ENCODE measurements around the gene MCOLN1. TPM values are rescaled to one million over a fixed set of nuclear protein-coding genes. Genes with fewer than 3 reads are reported as not detected.

Gene MCOLN1
- total and polyA plus RNA-seq, 5 experiments from 2014 or later: 6.5 to 13.7 (median 10.1) TPM

GRCh38 chr19:7483720-7484201 lies 38.7 kb upstream of the MCOLN1 start:
- ATAC-seq (no peak), DNase-seq (no peak)
- POLR2A ChIA-PET: no interaction called here
- Mint-ChIP-seq H3K9me3 (no peaks in the 10 kb centered on the region), H3K4me3 (peak overlapping the region in 6 of 10 donors; percentile 40 to 73 (median 54)), H3K27me3 (peaks cover 0 to 2% (median 0%) of the 10 kb centered on the region in 5 donors), H3K36me3 (no peaks in the 10 kb centered on the region), H3K4me1 (peaks cover 8 to 30% (median 12%) of the 10 kb centered on the region in 4 donors), H3K27ac (peak overlapping the region in 3 of 10 donors; percentile 36 to 93 (median 91))

- no peaks in the 10 kb centered on the region for H3K36me3 Mint-ChIP-seq
- H3K9me3 Mint-ChIP-seq: no peaks in the 10 kb centered on the region
- peak overlapping the region in 2 of 10 donors; percentile 43 to 49 for H3K27ac Mint-ChIP-seq
- peaks cover 0 to 2% (median 0%) of the 10 kb centered on the region in 5 donors for H3K27me3 Mint-ChIP-seq
- ATAC-seq (no peak), DNase-seq (no peak)
- POLR2A ChIA-PET: interaction anchor here (0.5 kb wide), 1 partner anchor 80 kb away, joined by 3 read pairs; no protein-coding TSS in a partner anchor
- peaks cover 10 to 30% (median 22%) of the 10 kb centered on the region in 4 donors for H3K4me1 Mint-ChIP-seq
- peak overlapping the region in 2 of 10 donors; percentile 20 to 77 for H3K4me3 Mint-ChIP-seq
Measured at GRCh38 chr19:7486923-7487322, 35.5 kb upstream of the MCOLN1 start.

- Mint-ChIP-seq H3K36me3 (no peaks in the 10 kb centered on the region), H3K9me3 (no peaks in the 10 kb centered on the region), H3K4me1 (peaks cover 3 to 27% (median 13%) of the 10 kb centered on the region in 4 donors), H3K27me3 (peaks cover 0 to 2% (median 0%) of the 10 kb centered on the region in 5 donors), H3K27ac (peak within 1 kb of the TSS; percentile 82 to 97 (median 92)), H3K4me3 (peak within 1 kb of the TSS; percentile 79 to 96 (median 88))
- POLR2A ChIA-PET: interaction anchor here (0.7 to 1.1 kb wide), 4 partner anchors 10 to 1817 kb away, joined by 3 to 4 read pairs (median 3); no protein-coding TSS in a partner anchor
- DNase-seq (peak; percentile 84 to 93 (median 91)), ATAC-seq (peak; percentile 96 to 97)
Measured at GRCh38 chr19:7488736-7489353, 33.6 kb upstream of the MCOLN1 start, which contains the start of gene PEX11G. PEX11G (minus strand) TSS chr19:7489035; CDS start chr19:7489010, 25 bp downstream.

GRCh38 chr19:7489609-7490044 lies 32.8 kb upstream of the MCOLN1 start:
- Mint-ChIP-seq H3K4me3 (peak overlapping the region; percentile 79 to 96 (median 88)), H3K9me3 (no peaks in the 10 kb centered on the region), H3K36me3 (no peaks in the 10 kb centered on the region), H3K27me3 (peaks cover 0 to 2% (median 0%) of the 10 kb centered on the region in 5 donors), H3K27ac (peak overlapping the region in 9 of 10 donors; percentile 74 to 97 (median 92)), H3K4me1 (peaks cover 1 to 27% (median 10%) of the 10 kb centered on the region in 4 donors)
- ATAC-seq (no peak), DNase-seq (no peak)
- POLR2A ChIA-PET: interaction anchor here (0.7 to 1.0 kb wide), 5 partner anchors 9 to 1817 kb away, joined by 3 to 9 read pairs (median 3); no protein-coding TSS in a partner anchor

- Mint-ChIP-seq H3K36me3 (no peaks in the 10 kb centered on the region), H3K4me1 (peaks cover 1 to 27% (median 10%) of the 10 kb centered on the region in 4 donors), H3K27me3 (peaks cover 0 to 8% (median 4%) of the 10 kb centered on the region in 5 donors), H3K27ac (peak overlapping the region in 1 of 10 donors; percentile 57), H3K4me3 (no peak overlapping the region), H3K9me3 (no peaks in the 10 kb centered on the region)
- ATAC-seq: no peak
- POLR2A ChIA-PET: no interaction called here
- no peak for DNase-seq
Measured at GRCh38 chr19:7492142-7492541, 30.3 kb upstream of the MCOLN1 start.

- POLR2A ChIA-PET: no interaction called here
- Mint-ChIP-seq H3K36me3 (no peaks in the 10 kb centered on the region), H3K9me3 (no peaks in the 10 kb centered on the region), H3K27ac (peak overlapping the region in 2 of 10 donors; percentile 27 to 29), H3K4me1 (peaks cover 1 to 27% (median 10%) of the 10 kb centered on the region in 4 donors), H3K27me3 (peaks cover under 1 to 9% (median 5%) of the 10 kb centered on the region in 5 donors), H3K4me3 (peak overlapping the region in 1 of 10 donors; percentile 1)
- DNase-seq (no peak), ATAC-seq (no peak)
Measured at GRCh38 chr19:7492558-7492957, 29.9 kb upstream of the MCOLN1 start.

GRCh38 chr19:7494416-7495098 lies 27.9 kb upstream of the MCOLN1 start:
- no peak for DNase-seq
- peak overlapping the region in 2 of 10 donors; percentile 9 to 61 for H3K27ac Mint-ChIP-seq
- POLR2A ChIA-PET: no interaction called here
- ATAC-seq: no peak
- peaks cover 2 to 21% (median 4%) of the 10 kb centered on the region in 4 donors for H3K4me1 Mint-ChIP-seq
- no peak overlapping the region for H3K4me3 Mint-ChIP-seq
- peaks cover 3 to 24% (median 16%) of the 10 kb centered on the region in 5 donors for H3K27me3 Mint-ChIP-seq
- H3K9me3 Mint-ChIP-seq: no peaks in the 10 kb centered on the region
- no peaks in the 10 kb centered on the region for H3K36me3 Mint-ChIP-seq

- no peak for DNase-seq
- peaks cover 5 to 45% (median 22%) of the 10 kb centered on the region in 5 donors for H3K27me3 Mint-ChIP-seq
- H3K4me1 Mint-ChIP-seq: peaks cover 5 to 9% (median 6%) of the 10 kb centered on the region in 4 donors
- ATAC-seq: peak in 1 of 2 donors; percentile 45
- no peak overlapping the region for H3K4me3 Mint-ChIP-seq
- POLR2A ChIA-PET: interaction anchor here (1.1 kb wide), 1 partner anchor 18 kb away, joined by 3 read pairs; the partner anchor contains the start of gene ZNF358
- no peaks in the 10 kb centered on the region for H3K9me3 Mint-ChIP-seq
- no peak overlapping the region for H3K27ac Mint-ChIP-seq
- no peaks in the 10 kb centered on the region for H3K36me3 Mint-ChIP-seq
Measured at GRCh38 chr19:7497292-7497691, 25.1 kb upstream of the MCOLN1 start.

GRCh38 chr19:7500811-7501450 lies 21.5 kb upstream of the MCOLN1 start:
- ATAC-seq (peak; percentile 39 to 48), DNase-seq (peak in 1 of 10 donors; percentile 26)
- Mint-ChIP-seq H3K4me1 (peaks cover 8 to 18% (median 12%) of the 10 kb centered on the region in 4 donors), H3K27me3 (peaks cover 13 to 70% (median 30%) of the 10 kb centered on the region in 5 donors), H3K4me3 (peak overlapping the region in 6 of 10 donors; percentile 52 to 80 (median 68)), H3K36me3 (no peaks in the 10 kb centered on the region), H3K27ac (peak overlapping the region in 1 of 10 donors; percentile 72), H3K9me3 (no peaks in the 10 kb centered on the region)
- POLR2A ChIA-PET: interaction anchor here (0.6 to 1.6 kb wide), 3 partner anchors 16 to 1040 kb away, joined by 3 read pairs; partner anchors contain the start of gene ZNF358

GRCh38 chr19:7502552-7502951 lies 19.9 kb upstream of the MCOLN1 start:
- H3K27ac Mint-ChIP-seq: no peak overlapping the region
- no peaks in the 10 kb centered on the region for H3K9me3 Mint-ChIP-seq
- no peak for ATAC-seq
- H3K4me1 Mint-ChIP-seq: peaks cover 11 to 30% (median 17%) of the 10 kb centered on the region in 4 donors
- H3K4me3 Mint-ChIP-seq: no peak overlapping the region
- no peak for DNase-seq
- POLR2A ChIA-PET: interaction anchor here (1.6 kb wide), 1 partner anchor 14 kb away, joined by 3 read pairs; the partner anchor contains the start of gene ZNF358
- no peaks in the 10 kb centered on the region for H3K36me3 Mint-ChIP-seq
- peaks cover 12 to 69% (median 30%) of the 10 kb centered on the region in 5 donors for H3K27me3 Mint-ChIP-seq

- H3K36me3 Mint-ChIP-seq: no peaks in the 10 kb centered on the region
- DNase-seq (no peak), ATAC-seq (no peak)
- H3K27me3 Mint-ChIP-seq: peaks cover 10 to 55% (median 26%) of the 10 kb centered on the region in 5 donors
- H3K4me1 Mint-ChIP-seq: peaks cover 10 to 30% (median 15%) of the 10 kb centered on the region in 4 donors
- H3K9me3 Mint-ChIP-seq: no peaks in the 10 kb centered on the region
- POLR2A ChIA-PET: interaction anchor here (0.7 to 1.3 kb wide), 2 partner anchors 12 to 440 kb away, joined by 3 to 5 read pairs; partner anchors contain the start of gene ZNF358
- no peak overlapping the region for H3K4me3 Mint-ChIP-seq
- H3K27ac Mint-ChIP-seq: no peak overlapping the region
Measured at GRCh38 chr19:7504684-7505083, 17.7 kb upstream of the MCOLN1 start.

- Mint-ChIP-seq H3K4me3 (peak overlapping the region in 7 of 10 donors; percentile 18 to 63 (median 33)), H3K9me3 (no peaks in the 10 kb centered on the region), H3K4me1 (peaks cover 10 to 30% (median 15%) of the 10 kb centered on the region in 4 donors), H3K36me3 (no peaks in the 10 kb centered on the region), H3K27ac (no peak overlapping the region), H3K27me3 (peaks cover 8 to 50% (median 28%) of the 10 kb centered on the region in 5 donors)
- POLR2A ChIA-PET: interaction anchor here (0.6 to 1.3 kb wide), 3 partner anchors 11 to 441 kb away, joined by 3 to 5 read pairs (median 3); partner anchors contain the start of gene ZNF358
- ATAC-seq: peak; percentile 37 to 42
- no peak for DNase-seq
Measured at GRCh38 chr19:7505288-7505681, 17.1 kb upstream of the MCOLN1 start.

Data from naive thymus-derived CD8-positive, alpha-beta T cell (primary cell).